ENCODE measurements around the gene FAM171A1.

- peak; percentile 52 to 85 (median 75) for TF ChIP-seq CTCF (IDR thresholded peaks at IDR 0.05)
- no peak for TF ChIP-seq EP300 (IDR thresholded peaks at IDR 0.05)
- no peak for TF ChIP-seq POLR2AphosphoS5 (IDR thresholded peaks at IDR 0.05)
- no peak for TF ChIP-seq POLR2A (IDR thresholded peaks at IDR 0.05)
Measured at GRCh38 chr10:15209827-15210509, 161.1 kb downstream of the FAM171A1 start.
